Measurements from ENCODE around the gene TMEM201.

TMEM201 gene

GRCh38 chr1:9588551-9589143 is at the start of gene TMEM201:
TSS of gene TMEM201 (plus strand) at chr1:9588911. CDS start at chr1:9588931, 20 bp downstream.
- peak; percentile 33 for DNase-seq (ENCODE audit: low read depth)

GRCh38 chr1:9539165-9539828 is 49.4 kb upstream of the TMEM201 start, which contains the start of gene SLC25A33:
TSS of gene SLC25A33 (plus strand) at chr1:9539465. CDS start at chr1:9539692, 227 bp downstream.
- H3K4me3 ChIP-seq (ENCODE audit: control insufficient read depth, low read depth, low read length): peak within 1 kb of the TSS; percentile 69
- peak; percentile 79 for DNase-seq (ENCODE audit: low read depth)
- no peak for TF ChIP-seq CTCF (IDR thresholded peaks at IDR 0.05; ENCODE audit: control insufficient read depth, insufficient read depth, low read depth, low read length, missing control alignments)

More at GRCh38 chr1:9588551-9589143, at the start of gene TMEM201:
- peak; percentile 38 for TF ChIP-seq CTCF (IDR thresholded peaks at IDR 0.05; ENCODE audit: control insufficient read depth, insufficient read depth, low read depth, low read length, missing control alignments)
- peak within 1 kb of the TSS; percentile 69 for H3K4me3 ChIP-seq (ENCODE audit: control insufficient read depth, low read depth, low read length)

GRCh38 chr1:9539829-9540550 is 48.7 kb upstream of the TMEM201 start:
- no peak for DNase-seq (ENCODE audit: low read depth)
- TF ChIP-seq CTCF (IDR thresholded peaks at IDR 0.05; ENCODE audit: control insufficient read depth, insufficient read depth, low read depth, low read length, missing control alignments): no peak
- H3K4me3 ChIP-seq (ENCODE audit: control insufficient read depth, low read depth, low read length): peak overlapping the region; percentile 69

GRCh38 chr1:9542430-9542829 is 46.3 kb upstream of the TMEM201 start:
- peak; percentile 7 for DNase-seq (ENCODE audit: low read depth)
- no peak for TF ChIP-seq CTCF (IDR thresholded peaks at IDR 0.05; ENCODE audit: control insufficient read depth, insufficient read depth, low read depth, low read length, missing control alignments)
- H3K4me3 ChIP-seq (ENCODE audit: control insufficient read depth, low read depth, low read length): no peak overlapping the region

- H3K4me3 ChIP-seq (ENCODE audit: control insufficient read depth, low read depth, low read length): no peak overlapping the region
- DNase-seq (ENCODE audit: low read depth): no peak
- TF ChIP-seq CTCF (IDR thresholded peaks at IDR 0.05; ENCODE audit: control insufficient read depth, insufficient read depth, low read depth, low read length, missing control alignments): no peak
Observed at GRCh38 chr1:9544926-9545325, 43.8 kb upstream of the TMEM201 start.

GRCh38 chr1:9549955-9550546 is 38.7 kb upstream of the TMEM201 start:
- H3K4me3 ChIP-seq (ENCODE audit: control insufficient read depth, low read depth, low read length): no peak overlapping the region
- TF ChIP-seq CTCF (IDR thresholded peaks at IDR 0.05; ENCODE audit: control insufficient read depth, insufficient read depth, low read depth, low read length, missing control alignments): no peak
- DNase-seq (ENCODE audit: low read depth): no peak
